H1 (cell line): ENCODE data around the gene NEO1. TPM values are rescaled to one million over a fixed set of nuclear protein-coding genes. Genes with fewer than 3 reads are reported as not detected.

ENCODE experiments used
- EZH2 ChIP-seq: fragments of 200-600 bp; sonication (generic); IDR thresholded peaks from 2 replicates; pipeline ENCODE4 v1.7.1; 2012; ENCODE audit warnings: low read depth, mild to moderate bottlenecking, moderate library complexity, low read length, inconsistent platforms; ENCODE audit not compliant: severe bottlenecking
- GTF2F1 ChIP-seq: IDR thresholded peaks from 2 replicates; pipeline ENCODE4 v1.6.1; 2012; ENCODE audit warnings: low read depth, low read length, improper control_type of control experiment, borderline replicate concordance
- SAP30 ChIP-seq: fragments of 300-600 bp; sonication (generic); IDR thresholded peaks from 2 replicates; pipeline ENCODE4 v1.7.1; 2012; ENCODE audit warnings: low read length, moderate library complexity, mild to moderate bottlenecking, inconsistent platforms; ENCODE audit not compliant: insufficient read depth, insufficient replicate concordance
- TBP ChIP-seq: IDR thresholded peaks from 2 replicates; pipeline ENCODE4 v1.6.1; 2011; ENCODE audit warnings: low read depth, low read length, improper control_type of control experiment
- polyA plus RNA-seq, 7 experiments: library from polyadenylated mRNA; depleted of rRNA in 3 of 7; stranded (reverse) in 5 of 7; unstranded in 2 of 7; fragments of >200 nt in 5 of 7; fragments of 200-250 nt in 2 of 7; gene quantifications; 1 replicate in 5 of 7; 2 replicates in 1 of 7; 4 replicates in 1 of 7; pipeline versions ENCODE4 v1.2.1 to v1.2.3, GENCODE V29; 2011 to 2013; ENCODE audit warnings: missing spikeins in 2 of 7, mixed read lengths in 2 of 7
- total RNA-seq: library from RNA; stranded (reverse); fragmentation: NEBNext Ultra II Directional; extraction: Animal tissue kit (Norgen Biotek cat#: 25700); gene quantifications from 2 replicates; pipeline ENCODE4 v1.2.1, GENCODE V29; 2021

NEO1 gene
- total and polyA plus RNA-seq, 2 of the 8 experiments (the other 6 are each of a cell fraction or from before 2014, with no cell fraction given) = 36.0 to 51.0 TPM

DNA sequence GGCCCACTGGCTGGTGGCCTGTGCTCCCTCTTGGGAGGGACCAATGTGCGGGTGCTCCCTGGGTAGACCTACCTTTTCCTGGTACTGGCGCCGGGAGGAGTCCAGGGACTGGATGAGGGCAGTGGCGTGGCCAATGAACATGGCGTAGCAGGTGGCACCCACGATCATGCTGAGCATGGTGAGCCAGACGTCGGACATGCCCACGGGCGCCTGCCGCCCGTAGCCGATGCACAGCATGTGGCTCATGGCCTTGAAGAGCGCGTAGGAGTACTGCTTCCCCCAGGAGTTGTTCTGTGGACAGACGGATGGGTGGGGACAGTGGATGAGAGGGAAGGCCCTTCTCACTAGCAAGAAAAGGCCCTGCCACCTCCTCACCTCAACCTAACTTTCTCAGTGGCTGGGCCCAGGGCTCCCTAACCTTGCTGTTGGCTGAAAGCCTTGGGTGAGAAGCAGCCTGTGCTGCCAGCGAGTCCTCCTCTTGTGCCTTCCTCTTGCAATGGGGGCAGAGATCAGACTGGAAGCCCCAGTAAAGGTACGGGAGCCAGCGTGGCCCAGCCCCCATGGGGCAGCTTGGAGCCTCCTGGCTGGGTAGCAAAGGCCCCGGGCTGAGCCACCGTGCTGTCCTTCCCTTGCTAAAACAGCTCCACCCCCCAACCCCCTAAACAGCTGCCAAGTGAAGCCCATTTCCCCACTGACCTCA, 277.4 kb downstream of the NEO1 start (continued):
- no peak for TF ChIP-seq GTF2F1
- TF ChIP-seq SAP30 = no peak
- TF ChIP-seq EZH2 = no peak
- no peak for TF ChIP-seq TBP
